Loucy (cell line): Measurements from ENCODE around the gene UBE2C.

ENCODE experiments used
- H2AFZ ChIP-seq: fragments of 200-600 bp; sonication (generic); 2 replicates; pipeline ENCODE4 v1.6.0; 2016; ENCODE audit warnings: antibody characterized with exemption, mild to moderate bottlenecking, low read length, moderate library complexity
- H3F3A ChIP-seq: fragments of 200-600 bp; 2 replicates; pipeline ENCODE4 v1.6.0; 2016; ENCODE audit warnings: antibody characterized with exemption, low read depth, mild to moderate bottlenecking
- H3K27me3 ChIP-seq: fragments of 200-600 bp; sonication (generic); 2 replicates; pipeline ENCODE4 v1.6.1; 2014; ENCODE audit warnings: low read length, mild to moderate bottlenecking; ENCODE audit not compliant: insufficient read depth, poor library complexity, severe bottlenecking
- H3K36me3 ChIP-seq: fragments of 200-600 bp; sonication (generic); 2 replicates; pipeline ENCODE4 v1.6.1; 2016; ENCODE audit warnings: low read length; ENCODE audit not compliant: insufficient read depth
- H3K4me1 ChIP-seq: fragments of 200-600 bp; sonication (generic); 2 replicates; pipeline ENCODE4 v1.5.1; 2014; ENCODE audit warnings: low read length, mild to moderate bottlenecking; ENCODE audit not compliant: insufficient read depth, poor library complexity, severe bottlenecking
- H3K4me2 ChIP-seq: fragments of 200-600 bp; sonication (generic); 2 replicates; pipeline ENCODE4 v1.6.0; 2014; ENCODE audit warnings: antibody characterized with exemption, low read length, low read depth, mild to moderate bottlenecking; ENCODE audit not compliant: poor library complexity, severe bottlenecking
- H3K4me3 ChIP-seq: fragments of 200-600 bp; sonication (generic); 2 replicates; pipeline ENCODE4 v1.5.1; 2014; ENCODE audit warnings: low read length, mild to moderate bottlenecking, mixed read lengths; ENCODE audit not compliant: poor library complexity, severe bottlenecking
- H3K79me2 ChIP-seq: fragments of 200-600 bp; sonication (generic); 2 replicates; pipeline ENCODE4 v1.6.1; 2014; ENCODE audit warnings: low read length; ENCODE audit not compliant: insufficient read depth
- H3K9ac ChIP-seq: fragments of 200-600 bp; sonication (generic); 2 replicates; pipeline ENCODE4 v1.6.0; 2014; ENCODE audit warnings: mild to moderate bottlenecking, low read depth, low read length, moderate library complexity; ENCODE audit not compliant: poor library complexity, severe bottlenecking
- H3K9me2 ChIP-seq: fragments of 200-600 bp; sonication (generic); replicated peaks from 2 replicates; pipeline ENCODE4 v1.6.1; 2016; ENCODE audit warnings: low read depth, low read length, mixed read lengths
- H3K9me3 ChIP-seq: fragments of 200-600 bp; sonication (generic); 2 replicates; pipeline ENCODE4 v1.6.1; 2014; ENCODE audit warnings: mild to moderate bottlenecking, antibody characterized with exemption, low read length, low read depth; ENCODE audit not compliant: insufficient read depth
- H4K20me1 ChIP-seq: fragments of 200-600 bp; sonication (generic); 2 replicates; pipeline ENCODE4 v1.6.0; 2014; ENCODE audit warnings: antibody characterized with exemption, low read length, mild to moderate bottlenecking; ENCODE audit not compliant: insufficient read depth, poor library complexity, severe bottlenecking
- EZH2phosphoT487 ChIP-seq: fragments of 200-600 bp; IDR thresholded peaks from 2 replicates; pipeline ENCODE4 v1.6.1; 2018; ENCODE audit warnings: antibody characterized with exemption, mild to moderate bottlenecking, moderate library complexity, borderline replicate concordance
- TF ChIP-seq, protein P1 (sequence below): fragments of 200-600 bp; sonication (generic); conservative IDR thresholded peaks from 2 replicates; pipeline ENCODE4 v1.5.1; 2014; ENCODE audit warnings: mild to moderate bottlenecking, antibody characterized with exemption, low read length

The UBE2C gene

DNA sequence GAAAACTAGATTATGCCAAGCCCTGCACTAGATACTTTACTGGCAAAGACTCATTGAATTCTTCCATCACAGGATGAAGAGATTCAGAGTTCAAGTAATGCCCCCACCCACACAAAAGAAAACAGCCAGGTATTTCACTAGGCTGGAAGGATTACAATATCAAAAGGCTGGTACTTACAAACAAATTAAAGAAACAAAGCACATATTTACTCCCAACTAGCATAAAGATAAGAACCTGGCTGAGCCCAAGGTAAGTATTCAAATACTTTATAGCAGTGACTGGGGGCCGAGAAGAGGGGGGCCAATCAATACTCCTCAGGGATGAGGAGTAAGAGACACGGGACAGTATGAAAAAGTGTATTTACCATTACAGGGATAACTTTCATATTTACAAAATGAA, 41.0 kb downstream of the UBE2C start:
- Histone ChIP-seq H3K4me1 (peaks cover 21% of the 10 kb centered on the region), H3K4me3 (no peak overlapping the region), H3K27me3 (no peaks in the 10 kb centered on the region), H3F3A (no peaks in the 10 kb centered on the region), H3K4me2 (peak overlapping the region; percentile 28), H4K20me1 (no peaks in the 10 kb centered on the region), H3K9me2 (no peaks in the 10 kb centered on the region), H3K79me2 (peaks cover 30% of the 10 kb centered on the region), H3K9me3 (no peaks in the 10 kb centered on the region), H2AFZ (no peak overlapping the region), H3K9ac (no peak overlapping the region), H3K36me3 (no peaks in the 10 kb centered on the region)
- TF ChIP-seq EZH2phosphoT487 = no peak
- TF ChIP-seq, protein P1, sequence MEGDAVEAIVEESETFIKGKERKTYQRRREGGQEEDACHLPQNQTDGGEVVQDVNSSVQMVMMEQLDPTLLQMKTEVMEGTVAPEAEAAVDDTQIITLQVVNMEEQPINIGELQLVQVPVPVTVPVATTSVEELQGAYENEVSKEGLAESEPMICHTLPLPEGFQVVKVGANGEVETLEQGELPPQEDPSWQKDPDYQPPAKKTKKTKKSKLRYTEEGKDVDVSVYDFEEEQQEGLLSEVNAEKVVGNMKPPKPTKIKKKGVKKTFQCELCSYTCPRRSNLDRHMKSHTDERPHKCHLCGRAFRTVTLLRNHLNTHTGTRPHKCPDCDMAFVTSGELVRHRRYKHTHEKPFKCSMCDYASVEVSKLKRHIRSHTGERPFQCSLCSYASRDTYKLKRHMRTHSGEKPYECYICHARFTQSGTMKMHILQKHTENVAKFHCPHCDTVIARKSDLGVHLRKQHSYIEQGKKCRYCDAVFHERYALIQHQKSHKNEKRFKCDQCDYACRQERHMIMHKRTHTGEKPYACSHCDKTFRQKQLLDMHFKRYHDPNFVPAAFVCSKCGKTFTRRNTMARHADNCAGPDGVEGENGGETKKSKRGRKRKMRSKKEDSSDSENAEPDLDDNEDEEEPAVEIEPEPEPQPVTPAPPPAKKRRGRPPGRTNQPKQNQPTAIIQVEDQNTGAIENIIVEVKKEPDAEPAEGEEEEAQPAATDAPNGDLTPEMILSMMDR = no peak

DNA sequence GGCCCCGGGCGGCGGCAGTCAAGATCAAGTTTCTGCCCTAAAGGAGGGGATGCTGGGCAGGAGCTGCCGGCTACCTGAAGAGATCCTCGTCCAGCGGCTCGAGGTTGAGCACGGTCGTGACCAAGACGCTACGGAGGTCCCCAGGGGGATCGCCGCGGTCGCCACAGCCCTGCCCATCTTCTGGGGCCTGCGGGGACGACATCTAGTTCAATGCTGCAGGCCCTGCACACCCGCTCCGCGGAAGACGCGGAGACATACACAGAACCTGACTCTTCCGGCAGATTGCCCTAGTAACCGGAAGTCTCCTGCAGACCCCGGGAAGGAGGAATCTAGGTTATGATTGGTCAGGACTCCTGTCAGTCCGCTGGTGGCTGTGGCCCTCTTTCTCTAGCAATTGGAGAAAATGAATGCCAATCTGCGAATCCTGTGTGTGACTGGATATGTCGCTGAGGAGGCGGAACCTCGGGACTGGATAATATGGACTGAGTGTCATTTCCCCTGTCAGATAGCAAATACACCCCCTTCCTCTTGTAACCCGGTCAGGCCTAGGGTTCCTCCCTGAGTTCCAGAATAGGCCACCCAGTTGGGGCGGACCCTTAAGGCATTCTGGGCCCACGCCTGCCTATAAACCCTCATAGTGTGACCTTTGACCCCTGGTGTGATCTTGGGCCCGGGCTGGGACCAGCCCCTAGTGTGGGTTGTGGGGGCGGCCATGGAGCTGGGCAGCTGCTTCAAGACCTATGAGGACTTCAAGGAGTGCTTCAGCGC, 44.9 kb downstream of the UBE2C start, which contains the start of the genes ACOT8 and ZSWIM3:
ACOT8 (minus strand) TSS at position 279 of the 768 bp plus-strand sequence; CDS start at position 202, 77 bp downstream.
ZSWIM3 (plus strand) TSS at position 501 of the 768 bp plus-strand sequence; CDS start at position 713, 212 bp downstream.
- TF ChIP-seq, protein P1 = no peak
- no peak for TF ChIP-seq EZH2phosphoT487
- no peaks in the 10 kb centered on the region for H3F3A ChIP-seq
- peak within 1 kb of the TSS; percentile 83 for H3K9ac ChIP-seq

DNA sequence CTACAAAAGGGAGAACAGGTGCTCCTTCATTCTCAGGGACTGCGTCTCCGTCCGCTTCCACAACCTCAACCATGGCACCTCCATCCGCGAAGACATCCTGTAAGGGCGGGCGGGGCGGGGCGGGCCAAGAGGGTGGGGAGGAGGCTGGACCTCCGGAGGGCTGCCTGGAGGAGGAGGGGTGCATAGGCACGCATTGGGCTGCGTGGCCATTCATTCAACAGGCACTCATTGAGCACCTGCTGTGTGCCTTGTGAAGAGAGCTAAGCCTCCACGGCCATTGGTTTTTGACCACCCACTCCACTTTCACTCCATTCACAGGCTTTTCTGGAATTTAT, 45.4 kb downstream of the UBE2C start:
- peak overlapping the region; percentile 78 for H3K9ac ChIP-seq
- no peak for TF ChIP-seq EZH2phosphoT487
- TF ChIP-seq, protein P1 = no peak
- H3K36me3 ChIP-seq = no peaks in the 10 kb centered on the region
- peak overlapping the region; percentile 91 for H3K4me2 ChIP-seq
- no peaks in the 10 kb centered on the region for H3F3A ChIP-seq
- H3K4me1 ChIP-seq = peaks cover 42% of the 10 kb centered on the region
- peak overlapping the region; percentile 89 for H3K4me3 ChIP-seq
- H3K9me3 ChIP-seq = no peaks in the 10 kb centered on the region
- H3K79me2 ChIP-seq = peaks cover 38% of the 10 kb centered on the region
- no peaks in the 10 kb centered on the region for H3K27me3 ChIP-seq
- peaks cover 3% of the 10 kb centered on the region for H4K20me1 ChIP-seq
- H3K9me2 ChIP-seq = no peaks in the 10 kb centered on the region
- H2AFZ ChIP-seq = peak overlapping the region; percentile 90

More for the DNA sequence above, 44.9 kb downstream of the UBE2C start, which contains the start of the genes ACOT8 and ZSWIM3:
- Histone ChIP-seq H3K4me2 (peak within 1 kb of the TSS; percentile 91), H4K20me1 (peaks cover 3% of the 10 kb centered on the region), H3K36me3 (no peaks in the 10 kb centered on the region), H2AFZ (peak within 1 kb of the TSS; percentile 90), H3K4me1 (peaks cover 42% of the 10 kb centered on the region), H3K79me2 (peaks cover 38% of the 10 kb centered on the region), H3K27me3 (no peaks in the 10 kb centered on the region), H3K9me2 (no peaks in the 10 kb centered on the region), H3K4me3 (peak within 1 kb of the TSS; percentile 89), H3K9me3 (no peaks in the 10 kb centered on the region)
